Effector memory CD8-positive, alpha-beta T cell (primary cell): ENCODE results near the gene NLGN2.

Experiments
- ATAC-seq: fragments of 150-1000 bp; cut with Tn5 transposase; replicated peaks from 2 replicates; pipeline ENCODE4 v1.10.0; 2021; ENCODE audit warnings: mild to moderate bottlenecking, moderate library complexity
- DNase-seq, 3 experiments: peaks; one replicate each; pipeline ENCODE4 v3.0.0; 2021
- H3K27ac Mint-ChIP-seq, 2 donors: one replicate each; pipeline ENCODE4 v1.8.0; 2022; ENCODE audit warnings: mild to moderate bottlenecking in 2 of 2, mixed read lengths in 2 of 2, moderate library complexity in 2 of 2
- H3K27me3 Mint-ChIP-seq, 2 donors: one replicate each; pipeline ENCODE4 v1.8.0; 2022; ENCODE audit warnings: mixed read lengths in 2 of 2
- H3K36me3 Mint-ChIP-seq: one replicate; pipeline ENCODE4 v1.8.0; 2022; ENCODE audit warnings: mild to moderate bottlenecking, moderate library complexity, mixed read lengths; ENCODE audit not compliant: insufficient read depth
- H3K4me1 Mint-ChIP-seq, 2 donors: one replicate each; pipeline ENCODE4 v1.8.0; 2022; ENCODE audit warnings: low read depth in 2 of 2, mixed read lengths in 2 of 2
- H3K4me3 Mint-ChIP-seq, 2 donors: one replicate each; pipeline ENCODE4 v1.8.0; 2022; ENCODE audit warnings: mild to moderate bottlenecking in 2 of 2, mixed read lengths in 2 of 2, moderate library complexity in 2 of 2
- H3K9me3 Mint-ChIP-seq, 2 donors: one replicate each; pipeline ENCODE4 v1.8.0; 2022; ENCODE audit warnings: mixed read lengths in 2 of 2

NLGN2 gene

GRCh38 chr17:7398612-7399011, 9.0 kb upstream of the NLGN2 start:
- Mint-ChIP-seq H3K27me3 (no peaks in the 10 kb centered on the region), H3K27ac (no peak overlapping the region), H3K36me3 (peaks cover 3% of the 10 kb centered on the region), H3K9me3 (no peaks in the 10 kb centered on the region), H3K4me3 (no peak overlapping the region), H3K4me1 (peaks cover 12 to 16% of the 10 kb centered on the region in 2 donors)
- DNase-seq = no peak
- no peak for ATAC-seq

GRCh38 chr17:7403043-7403726, 4.5 kb upstream of the NLGN2 start:
- peaks cover 18% of the 10 kb centered on the region for H3K36me3 Mint-ChIP-seq
- DNase-seq (no peak), ATAC-seq (no peak)
- H3K4me3 Mint-ChIP-seq = peak overlapping the region; percentile 91 to 95
- peaks cover 10 to 13% of the 10 kb centered on the region in 2 donors for H3K4me1 Mint-ChIP-seq
- H3K9me3 Mint-ChIP-seq = no peaks in the 10 kb centered on the region
- H3K27ac Mint-ChIP-seq = peak overlapping the region in 1 of 2 donors; percentile 92
- no peaks in the 10 kb centered on the region for H3K27me3 Mint-ChIP-seq

- H3K4me3 Mint-ChIP-seq = peak overlapping the region; percentile 91 to 95
- peak; percentile 19 for ATAC-seq
- H3K27me3 Mint-ChIP-seq = no peaks in the 10 kb centered on the region
- no peaks in the 10 kb centered on the region for H3K9me3 Mint-ChIP-seq
- DNase-seq = no peak
- peak overlapping the region in 1 of 2 donors; percentile 92 for H3K27ac Mint-ChIP-seq
- peaks cover 18% of the 10 kb centered on the region for H3K36me3 Mint-ChIP-seq
- H3K4me1 Mint-ChIP-seq = peaks cover 10 to 13% of the 10 kb centered on the region in 2 donors
These were observed 4.0 kb upstream of the NLGN2 start for GRCh38 chr17:7403727-7403976.

- ATAC-seq = peak; percentile 87
These were observed 3.5 kb upstream of the NLGN2 start, which contains the start of gene TMEM256 for GRCh38 chr17:7403977-7404736. TMEM256 (minus strand) TSS chr17:7404097; CDS start chr17:7404084, 13 bp downstream.

GRCh38 chr17:7404737-7405349, 2.8 kb upstream of the NLGN2 start:
- no peak for DNase-seq
- no peaks in the 10 kb centered on the region for H3K27me3 Mint-ChIP-seq
- H3K4me1 Mint-ChIP-seq = peaks cover 10 to 13% of the 10 kb centered on the region in 2 donors
- peak overlapping the region; percentile 88 to 92 for H3K27ac Mint-ChIP-seq
- ATAC-seq = peak; percentile 56
- peak overlapping the region; percentile 91 to 95 for H3K4me3 Mint-ChIP-seq
- H3K36me3 Mint-ChIP-seq = peaks cover 18% of the 10 kb centered on the region
- H3K9me3 Mint-ChIP-seq = no peaks in the 10 kb centered on the region

More at GRCh38 chr17:7403977-7404736, 3.5 kb upstream of the NLGN2 start, which contains the start of gene TMEM256:
- peaks cover 18% of the 10 kb centered on the region for H3K36me3 Mint-ChIP-seq
- no peaks in the 10 kb centered on the region for H3K9me3 Mint-ChIP-seq
- no peaks in the 10 kb centered on the region for H3K27me3 Mint-ChIP-seq
- peak within 1 kb of the TSS; percentile 91 to 95 for H3K4me3 Mint-ChIP-seq
- peak; percentile 88 to 91 (median 89) for DNase-seq
- H3K27ac Mint-ChIP-seq = peak within 1 kb of the TSS; percentile 88 to 92
- peaks cover 10 to 13% of the 10 kb centered on the region in 2 donors for H3K4me1 Mint-ChIP-seq

- Mint-ChIP-seq H3K4me1 (peaks cover 10 to 13% of the 10 kb centered on the region in 2 donors), H3K4me3 (peak overlapping the region; percentile 91 to 95), H3K9me3 (no peaks in the 10 kb centered on the region), H3K36me3 (peaks cover 18% of the 10 kb centered on the region), H3K27me3 (no peaks in the 10 kb centered on the region), H3K27ac (peak overlapping the region; percentile 64 to 92)
- DNase-seq = no peak
- no peak for ATAC-seq
These were observed 2.1 kb upstream of the NLGN2 start for GRCh38 chr17:7405350-7406234.

GRCh38 chr17:7406235-7406825, 1.3 kb upstream of the NLGN2 start:
- ATAC-seq (no peak), DNase-seq (no peak)
- H3K36me3 Mint-ChIP-seq = peaks cover 18% of the 10 kb centered on the region
- peak overlapping the region; percentile 21 to 64 for H3K27ac Mint-ChIP-seq
- H3K4me1 Mint-ChIP-seq = peaks cover 10 to 13% of the 10 kb centered on the region in 2 donors
- H3K4me3 Mint-ChIP-seq = peak overlapping the region; percentile 91 to 95
- H3K27me3 Mint-ChIP-seq = no peaks in the 10 kb centered on the region
- H3K9me3 Mint-ChIP-seq = no peaks in the 10 kb centered on the region

GRCh38 chr17:7407082-7407481, 563 bp upstream of the NLGN2 start:
- Mint-ChIP-seq H3K4me3 (peak overlapping the region in 1 of 2 donors; percentile 47), H3K27me3 (no peaks in the 10 kb centered on the region)
- no peak for ATAC-seq

GRCh38 chr17:7408252-7408727, 645 bp downstream of the NLGN2 start:
- ATAC-seq = peak; percentile 9
- Mint-ChIP-seq H3K9me3 (no peaks in the 10 kb centered on the region), H3K4me1 (peaks cover 6 to 8% of the 10 kb centered on the region in 2 donors), H3K4me3 (no peak overlapping the region), H3K27me3 (no peaks in the 10 kb centered on the region), H3K36me3 (peaks cover 18% of the 10 kb centered on the region), H3K27ac (no peak overlapping the region)
- peak in 2 of 3 experiments; percentile 17 to 34 for DNase-seq

More at GRCh38 chr17:7407082-7407481, 563 bp upstream of the NLGN2 start:
- DNase-seq = no peak
- peaks cover 18% of the 10 kb centered on the region for H3K36me3 Mint-ChIP-seq
- H3K4me1 Mint-ChIP-seq = peaks cover 8 to 13% of the 10 kb centered on the region in 2 donors
- H3K27ac Mint-ChIP-seq = no peak overlapping the region
- no peaks in the 10 kb centered on the region for H3K9me3 Mint-ChIP-seq

GRCh38 chr17:7408863-7409262, 1.2 kb downstream of the NLGN2 start:
- Mint-ChIP-seq H3K9me3 (no peaks in the 10 kb centered on the region), H3K4me1 (peaks cover 6% of the 10 kb centered on the region in 2 donors), H3K27me3 (no peaks in the 10 kb centered on the region), H3K27ac (no peak overlapping the region), H3K4me3 (peak overlapping the region in 1 of 2 donors; percentile 51), H3K36me3 (peaks cover 18% of the 10 kb centered on the region)
- no peak for ATAC-seq
- no peak for DNase-seq

- DNase-seq (no peak), ATAC-seq (no peak)
- H3K27ac Mint-ChIP-seq = no peak overlapping the region
- H3K9me3 Mint-ChIP-seq = no peaks in the 10 kb centered on the region
- H3K4me1 Mint-ChIP-seq = peaks cover 6% of the 10 kb centered on the region in 2 donors
- no peak overlapping the region for H3K4me3 Mint-ChIP-seq
- H3K27me3 Mint-ChIP-seq = no peaks in the 10 kb centered on the region
- H3K36me3 Mint-ChIP-seq = peaks cover 9% of the 10 kb centered on the region
These were observed 2.1 kb downstream of the NLGN2 start for GRCh38 chr17:7409716-7410115.

- peaks cover 2 to 5% of the 10 kb centered on the region in 2 donors for H3K4me1 Mint-ChIP-seq
- ATAC-seq = no peak
- H3K36me3 Mint-ChIP-seq = peaks cover 9% of the 10 kb centered on the region
These were observed 3.2 kb downstream of the NLGN2 start for GRCh38 chr17:7410634-7411426.

More at GRCh38 chr17:7410634-7411426, 3.2 kb downstream of the NLGN2 start:
- Mint-ChIP-seq H3K27ac (no peak overlapping the region), H3K4me3 (no peak overlapping the region), H3K27me3 (no peaks in the 10 kb centered on the region), H3K9me3 (no peaks in the 10 kb centered on the region)
- DNase-seq = no peak
